SH-SY5Y (cell line): ENCODE data around the gene RDX.

ENCODE experiments used
- GATA2 ChIP-seq: IDR thresholded peaks from 2 replicates; pipeline ENCODE4 v1.6.1; 2011; ENCODE audit warnings: mild to moderate bottlenecking, low read depth, low read length
- GATA3 ChIP-seq: IDR thresholded peaks from 2 replicates; pipeline ENCODE4 v1.6.1; 2011; ENCODE audit warnings: low read depth, mild to moderate bottlenecking, low read length, moderate library complexity

- TF ChIP-seq GATA2 (no peak), GATA3 (no peak)
Measured at GRCh38 chr11:110243791-110244190, 52.6 kb downstream of the RDX start.
